ENCODE measurements around the gene IVL. TPM values are rescaled to one million over a fixed set of nuclear protein-coding genes. Genes with fewer than 3 reads are reported as not detected.

The IVL gene
- total RNA-seq, 2 experiments from 2014 or later, result not detected

- POLR2A ChIA-PET, result no interaction called here
- H3K4me1 Mint-ChIP-seq (ENCODE audit: low read depth), result no peaks in the 10 kb centered on the region
- CTCF ChIA-PET, result no interaction called here
- H3K9me3 ChIP-seq (ENCODE audit: control insufficient read depth in 1 of 2, insufficient read depth in 1 of 2, low read length in 2 of 2), result peaks cover 0 to 7% of the 10 kb centered on the region in 2 experiments
- H3K27me3 ChIP-seq (ENCODE audit: control insufficient read depth in 1 of 2, insufficient read depth in 2 of 2, low read length in 2 of 2), result no peaks in the 10 kb centered on the region
- no peak overlapping the region for H3K27ac Mint-ChIP-seq
- no peaks in the 10 kb centered on the region for H3K9me3 Mint-ChIP-seq
- H3K36me3 ChIP-seq (ENCODE audit: insufficient read depth, low read length), result no peaks in the 10 kb centered on the region
- intact Hi-C loops (cut with DNase I, micrococcal nuclease), result no loop called here
- H3K4me3 Mint-ChIP-seq, result no peak overlapping the region
- ATAC-seq (ENCODE audit: poor library complexity), result no peak
- no peak for TF ChIP-seq CTCF (IDR thresholded peaks at IDR 0.05)
- H3K4me1 ChIP-seq (ENCODE audit: insufficient read depth, low read length), result no peaks in the 10 kb centered on the region
- H3K27me3 Mint-ChIP-seq, result peaks cover 5% of the 10 kb centered on the region
- H3K4me3 ChIP-seq (ENCODE audit: low read length), result no peak overlapping the region
- H3K27ac ChIP-seq (ENCODE audit: low read depth in 1 of 2, low read length in 2 of 2), result no peak overlapping the region
- DNase-seq, result no peak
- no peaks in the 10 kb centered on the region for H3K36me3 Mint-ChIP-seq (ENCODE audit: low read depth)
These were observed 24.3 kb upstream of the IVL start for GRCh38 chr1:152884085-152884484.

- no peaks in the 10 kb centered on the region for H3K27me3 ChIP-seq (ENCODE audit: control insufficient read depth in 1 of 2, insufficient read depth in 2 of 2, low read length in 2 of 2)
- Mint-ChIP-seq H3K4me3 (no peak overlapping the region), H3K36me3 (ENCODE audit: low read depth) (no peaks in the 10 kb centered on the region), H3K27ac (no peak overlapping the region), H3K4me1 (ENCODE audit: low read depth) (no peaks in the 10 kb centered on the region), H3K27me3 (peaks cover 5% of the 10 kb centered on the region), H3K9me3 (no peaks in the 10 kb centered on the region)
- H3K27ac ChIP-seq (ENCODE audit: low read depth in 1 of 2, low read length in 2 of 2), result no peak overlapping the region
- ATAC-seq (ENCODE audit: poor library complexity) (no peak), DNase-seq (no peak)
- intact Hi-C loops (cut with DNase I, micrococcal nuclease), result no loop called here
- no peaks in the 10 kb centered on the region for H3K4me1 ChIP-seq (ENCODE audit: insufficient read depth, low read length)
- TF ChIP-seq CTCF (IDR thresholded peaks at IDR 0.05), result no peak
- peaks cover 0 to 7% of the 10 kb centered on the region in 2 experiments for H3K9me3 ChIP-seq (ENCODE audit: control insufficient read depth in 1 of 2, insufficient read depth in 1 of 2, low read length in 2 of 2)
- H3K4me3 ChIP-seq (ENCODE audit: low read length), result no peak overlapping the region
- CTCF ChIA-PET, result no interaction called here
- POLR2A ChIA-PET, result no interaction called here
- no peaks in the 10 kb centered on the region for H3K36me3 ChIP-seq (ENCODE audit: insufficient read depth, low read length)
These were observed 23.8 kb upstream of the IVL start for GRCh38 chr1:152884506-152884905.

GRCh38 chr1:152884966-152885624, 23.3 kb upstream of the IVL start:
- Histone ChIP-seq H3K36me3 (ENCODE audit: insufficient read depth, low read length) (no peaks in the 10 kb centered on the region), H3K4me1 (ENCODE audit: insufficient read depth, low read length) (no peaks in the 10 kb centered on the region), H3K9me3 (ENCODE audit: control insufficient read depth in 1 of 2, insufficient read depth in 1 of 2, low read length in 2 of 2) (peaks cover 0 to 7% of the 10 kb centered on the region in 2 experiments), H3K27ac (ENCODE audit: low read depth in 1 of 2, low read length in 2 of 2) (no peak overlapping the region), H3K27me3 (ENCODE audit: control insufficient read depth in 1 of 2, insufficient read depth in 2 of 2, low read length in 2 of 2) (no peaks in the 10 kb centered on the region), H3K4me3 (ENCODE audit: low read length) (no peak overlapping the region)
- no peak for TF ChIP-seq CTCF (IDR thresholded peaks at IDR 0.05)
- ChIA-PET POLR2A (no interaction called here), CTCF (no interaction called here)
- no peaks in the 10 kb centered on the region for H3K9me3 Mint-ChIP-seq
- no peak overlapping the region for H3K4me3 Mint-ChIP-seq
- DNase-seq (no peak), ATAC-seq (ENCODE audit: poor library complexity) (no peak)
- H3K4me1 Mint-ChIP-seq (ENCODE audit: low read depth), result no peaks in the 10 kb centered on the region
- no peak overlapping the region for H3K27ac Mint-ChIP-seq
- intact Hi-C loops (cut with DNase I, micrococcal nuclease), result no loop called here
- peaks cover 7% of the 10 kb centered on the region for H3K27me3 Mint-ChIP-seq
- no peaks in the 10 kb centered on the region for H3K36me3 Mint-ChIP-seq (ENCODE audit: low read depth)
